HG02642 (cell line): ENCODE measurements around the gene TAF3.

ENCODE experiments used
- ATAC-seq: cut with Tn5 transposase; IDR thresholded peaks from one replicate; pipeline ENCODE4 v1.9.1; 2021; ENCODE audit warnings: mild to moderate bottlenecking; ENCODE audit not compliant: unreplicated experiment, poor library complexity

TAF3 gene

GRCh38 chr10:8053446-8054243, 235.3 kb downstream of the TAF3 start:
- peak; percentile 74 for ATAC-seq

GRCh38 chr10:8054244-8054493, 235.9 kb downstream of the TAF3 start:
- ATAC-seq, result peak; percentile 22

DNA sequence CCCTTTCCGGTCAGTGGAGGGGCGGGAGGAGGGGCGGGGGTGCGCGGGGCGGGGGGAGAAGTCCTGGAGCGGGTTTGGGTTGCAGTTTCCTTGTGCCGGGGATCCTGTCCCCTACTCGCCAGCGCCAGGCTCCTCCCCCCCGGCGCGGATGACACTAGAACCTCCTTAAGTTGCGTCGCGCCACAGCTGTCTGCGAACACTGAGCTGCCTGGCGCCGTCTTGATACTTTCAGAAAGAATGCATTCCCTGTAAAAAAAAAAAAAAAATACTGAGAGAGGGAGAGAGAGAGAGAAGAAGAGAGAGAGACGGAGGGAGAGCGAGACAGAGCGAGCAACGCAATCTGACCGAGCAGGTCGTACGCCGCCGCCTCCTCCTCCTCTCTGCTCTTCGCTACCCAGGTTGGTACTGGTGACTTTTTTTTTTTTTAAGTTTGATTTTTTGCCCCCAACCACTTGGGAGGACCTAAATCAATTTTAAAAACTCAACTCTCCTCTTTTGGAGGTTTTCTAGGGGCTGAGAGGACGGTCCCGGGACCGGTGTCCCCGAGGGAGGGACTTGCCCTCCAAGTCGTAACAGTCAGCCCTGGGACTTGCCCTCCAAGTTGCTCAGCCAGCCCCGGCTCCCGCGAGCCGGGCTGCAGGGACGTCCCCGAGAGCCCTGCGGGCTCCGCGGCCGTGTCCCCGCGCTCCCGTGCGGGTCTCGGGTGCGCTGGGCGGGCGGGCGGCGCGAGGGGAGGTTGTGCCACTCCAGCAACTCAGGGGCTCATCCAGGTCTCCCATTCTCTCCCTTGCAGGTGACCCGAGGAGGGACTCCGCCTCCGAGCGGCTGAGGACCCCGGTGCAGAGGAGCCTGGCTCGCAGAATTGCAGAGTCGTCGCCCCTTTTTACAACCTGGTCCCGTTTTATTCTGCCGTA, 236.4 kb downstream of the TAF3 start, which contains the start of gene GATA3:
Gene GATA3 (plus strand): TSS at position 195 of the 914 bp plus-strand sequence. CDS start 968 bp downstream, outside the sequence.
- peak; percentile 45 for ATAC-seq

GRCh38 chr10:8055420-8056349, 237.4 kb downstream of the TAF3 start:
- peak; percentile 12 for ATAC-seq

DNA sequence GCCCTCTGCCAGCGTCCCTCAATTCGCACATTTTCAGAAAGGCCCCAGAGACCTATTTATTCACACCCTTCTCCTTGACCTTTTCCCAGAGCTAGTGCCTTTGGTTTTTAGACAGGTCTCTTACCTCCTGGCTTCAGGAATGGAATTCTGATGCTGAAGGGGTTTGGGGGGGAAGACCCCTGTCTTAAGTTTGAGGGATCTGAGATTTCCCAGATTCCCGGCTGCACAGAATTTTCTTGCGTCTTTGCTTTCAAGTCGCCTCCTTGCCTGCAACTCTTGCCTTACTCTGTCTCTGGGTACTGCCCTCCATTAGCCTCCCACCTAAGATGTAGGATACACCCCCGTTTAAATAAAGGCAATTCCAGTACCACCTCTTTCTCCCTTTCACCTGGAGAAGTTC, 238.1 kb downstream of the TAF3 start:
- no peak for ATAC-seq

DNA sequence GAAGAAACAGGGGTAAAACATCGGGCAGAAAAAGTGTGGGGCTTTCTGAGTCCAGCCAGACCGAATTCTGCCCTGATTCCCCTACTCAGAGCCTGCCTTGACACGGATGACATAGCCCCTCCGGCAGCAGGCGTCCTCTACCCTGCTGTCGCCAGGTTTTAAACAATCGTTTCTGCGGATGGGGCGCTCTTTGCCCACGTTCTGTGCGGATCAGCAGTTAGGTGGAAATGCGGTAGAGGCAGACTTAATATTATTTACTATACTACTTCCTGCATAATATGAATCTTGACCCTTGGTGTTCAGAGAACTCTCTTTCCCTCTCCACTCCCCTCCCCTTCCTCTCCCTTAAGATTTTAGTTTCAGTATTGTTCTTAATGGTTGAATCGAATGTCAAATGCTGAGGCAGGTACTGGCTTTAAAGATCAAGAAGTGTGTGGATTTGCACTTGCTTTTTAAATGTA, 238.6 kb downstream of the TAF3 start:
- peak; percentile 20 for ATAC-seq

- no peak for ATAC-seq
Measured at GRCh38 chr10:8057636-8058273, 239.4 kb downstream of the TAF3 start.

GRCh38 chr10:8058274-8059111, 240.2 kb downstream of the TAF3 start:
- no peak for ATAC-seq

DNA sequence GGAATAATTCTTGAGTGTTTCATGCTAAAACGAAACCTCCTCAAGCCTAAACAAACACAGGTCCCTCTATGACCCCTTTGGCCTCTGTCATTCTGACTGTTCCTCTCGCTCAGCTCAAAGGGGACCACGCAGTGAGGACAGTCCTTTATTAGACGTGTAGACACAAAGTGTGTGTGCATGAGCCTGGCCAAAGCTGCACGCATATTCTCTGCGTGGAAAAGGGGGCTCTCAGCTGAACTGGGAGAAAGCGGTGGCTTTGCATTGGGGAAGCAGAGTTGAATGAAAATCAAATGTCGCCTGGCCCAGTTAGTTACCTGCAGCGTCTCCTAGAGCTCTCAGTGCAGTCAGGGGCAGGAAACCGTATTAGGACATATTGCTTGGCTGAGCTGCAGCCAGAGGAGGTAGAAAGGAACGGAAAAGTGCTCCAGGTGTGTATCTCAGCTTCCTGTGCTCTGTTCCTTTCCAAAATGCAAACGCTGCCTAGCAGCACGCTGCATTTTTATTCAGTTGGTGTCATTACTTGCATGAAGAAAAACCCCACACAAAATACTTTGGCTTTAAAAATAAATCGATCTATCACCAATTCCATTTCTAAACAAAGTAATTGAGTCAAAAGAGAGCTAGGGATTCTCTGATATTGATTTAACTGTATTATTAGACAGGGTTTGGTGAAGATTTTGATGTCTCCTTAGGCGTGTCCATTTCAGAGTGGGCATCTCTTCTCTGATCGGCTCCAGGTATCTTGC, 241.1 kb downstream of the TAF3 start:
- ATAC-seq, result no peak

GRCh38 chr10:8060010-8060703, 241.9 kb downstream of the TAF3 start:
- ATAC-seq, result peak; percentile 44

GRCh38 chr10:8060704-8061121, 242.4 kb downstream of the TAF3 start:
- ATAC-seq, result peak; percentile 5

- ATAC-seq, result peak; percentile 20
Measured at GRCh38 chr10:8061274-8062211, 243.2 kb downstream of the TAF3 start.

- no peak for ATAC-seq
Measured at GRCh38 chr10:8063128-8063908, 245.0 kb downstream of the TAF3 start.

DNA sequence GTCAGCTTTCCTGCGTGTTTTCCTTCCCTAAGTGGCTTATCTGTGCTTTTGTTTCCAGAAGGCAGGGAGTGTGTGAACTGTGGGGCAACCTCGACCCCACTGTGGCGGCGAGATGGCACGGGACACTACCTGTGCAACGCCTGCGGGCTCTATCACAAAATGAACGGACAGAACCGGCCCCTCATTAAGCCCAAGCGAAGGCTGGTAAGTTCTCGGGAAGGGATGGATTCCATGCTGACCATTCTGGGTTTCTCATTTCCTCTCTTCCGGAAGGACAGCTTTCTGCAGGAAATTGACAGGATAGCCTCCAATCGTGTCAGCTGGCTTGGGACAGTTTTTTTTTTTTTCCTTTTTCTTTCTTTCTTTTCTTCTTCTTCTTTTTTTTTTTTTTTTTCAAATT, 245.6 kb downstream of the TAF3 start:
- no peak for ATAC-seq

DNA sequence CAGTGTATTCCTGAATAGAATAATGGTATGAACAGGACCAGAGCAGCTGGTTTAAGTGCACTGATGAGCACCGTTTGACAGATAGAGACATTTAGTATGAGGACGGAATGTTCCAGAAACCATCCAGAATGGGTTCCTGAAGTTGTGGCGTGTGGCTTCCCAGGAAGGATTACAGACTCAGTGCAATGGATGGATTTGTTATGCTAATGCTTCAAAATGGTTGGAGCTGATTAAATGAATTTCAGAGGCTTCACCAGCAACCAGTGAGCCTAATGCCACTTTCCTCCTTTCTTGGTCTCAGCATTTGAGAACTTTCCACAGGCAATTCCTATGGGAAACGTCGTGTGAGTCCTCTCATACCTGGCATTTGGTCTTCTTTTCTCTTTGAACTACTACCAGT, 246.1 kb downstream of the TAF3 start:
- no peak for ATAC-seq

- ATAC-seq, result no peak
Measured at GRCh38 chr10:8065651-8066050, 247.3 kb downstream of the TAF3 start.
